ENCODE data around the gene ZC3H13.

Gene ZC3H13

DNA sequence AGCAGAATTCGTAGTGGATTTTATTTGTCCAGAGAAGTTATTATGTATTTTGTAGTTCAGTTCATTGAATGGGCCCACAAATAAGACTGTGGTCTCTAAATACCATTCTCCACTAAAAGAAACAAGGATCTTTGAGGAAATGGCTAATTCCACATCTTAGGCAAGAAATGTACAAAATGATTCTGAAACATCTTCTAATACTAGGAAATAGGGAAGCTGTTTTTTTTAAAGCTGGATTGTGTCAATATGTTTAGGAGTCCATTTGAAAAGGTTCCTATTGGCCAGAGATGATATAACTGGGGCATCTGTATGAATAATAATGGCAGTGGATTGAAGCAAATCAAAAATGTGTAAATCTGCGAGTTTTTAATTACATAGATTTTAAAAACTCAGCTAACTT, 112.5 kb downstream of the ZC3H13 start:
- no peak for DNase-seq (ENCODE audit: low read depth, low spot score)

DNA sequence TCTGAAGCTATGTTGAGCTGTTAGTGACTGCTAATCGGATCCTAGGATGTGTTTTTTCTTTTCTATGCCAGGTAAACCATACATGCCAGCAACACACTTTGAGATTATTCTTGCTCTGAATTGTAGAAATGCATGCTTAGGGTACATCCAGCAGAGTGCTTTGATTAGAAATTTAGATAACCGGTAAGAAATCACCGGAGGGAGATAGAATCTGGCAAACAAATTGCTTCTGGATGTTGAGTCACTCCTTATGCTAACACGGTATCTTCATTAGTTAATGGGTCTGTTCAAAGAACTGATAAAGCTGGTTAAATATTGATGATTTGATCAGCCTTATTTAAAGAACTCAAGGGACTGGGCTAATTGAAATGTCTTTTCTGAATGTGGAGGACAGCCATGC, 115.9 kb downstream of the ZC3H13 start:
- DNase-seq (ENCODE audit: low read depth, low spot score), result no peak

DNA sequence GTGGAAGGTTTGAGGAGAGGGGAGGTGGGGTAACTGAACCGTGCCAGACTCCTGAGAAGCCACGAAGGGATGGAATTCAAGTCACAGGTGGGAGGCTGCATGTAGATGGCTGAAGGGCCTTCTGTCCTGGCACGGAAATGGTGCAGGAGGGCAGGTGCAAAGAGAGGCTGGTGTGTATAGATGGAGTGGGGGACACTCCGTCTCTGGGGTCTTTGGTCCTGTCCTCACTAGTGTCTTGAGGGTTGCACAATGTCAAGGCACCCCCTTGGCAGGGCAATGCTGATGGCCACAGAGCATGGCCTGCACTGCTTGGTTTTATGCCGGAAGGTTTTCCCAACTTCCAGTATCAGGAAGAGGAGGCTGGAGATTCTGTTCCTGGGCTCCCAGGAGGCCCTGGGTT, 118.3 kb downstream of the ZC3H13 start:
- DNase-seq (ENCODE audit: low read depth, low spot score), result no peak

DNA sequence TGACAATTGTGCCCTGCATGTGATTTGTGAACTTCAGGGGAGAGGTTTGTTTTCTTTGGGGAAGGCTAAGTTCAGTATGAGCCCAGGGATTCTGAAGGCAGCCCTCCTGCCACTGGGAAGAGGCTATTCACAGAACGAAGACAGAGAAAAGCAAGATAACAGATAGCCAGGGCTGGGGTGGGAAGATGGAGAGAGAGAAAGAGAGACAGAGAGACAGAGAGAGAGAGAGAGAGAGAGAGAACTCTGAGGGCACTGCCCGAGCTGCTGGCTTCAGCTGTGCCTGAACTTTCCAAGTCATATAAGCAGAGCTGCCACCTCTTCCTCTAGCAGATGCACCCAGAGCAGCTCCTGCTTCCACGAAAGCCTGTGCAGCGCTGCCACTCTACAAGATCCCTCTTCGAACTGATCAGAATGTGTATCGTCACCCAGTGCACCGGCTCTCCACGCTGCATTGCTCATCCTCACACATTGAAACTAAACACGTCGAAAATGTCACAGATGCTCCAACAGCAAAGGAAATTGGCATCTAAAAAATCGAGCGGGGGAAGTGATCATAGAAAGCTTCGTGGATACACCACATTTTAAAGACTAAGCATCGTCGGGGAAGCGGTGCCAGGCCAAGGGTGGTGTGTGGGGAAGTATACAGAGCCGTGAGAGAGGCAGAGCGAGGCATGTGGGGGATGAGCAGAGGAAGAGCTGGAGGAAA, 119.2 kb downstream of the ZC3H13 start:
- no peak for DNase-seq (ENCODE audit: low read depth, low spot score)

DNA sequence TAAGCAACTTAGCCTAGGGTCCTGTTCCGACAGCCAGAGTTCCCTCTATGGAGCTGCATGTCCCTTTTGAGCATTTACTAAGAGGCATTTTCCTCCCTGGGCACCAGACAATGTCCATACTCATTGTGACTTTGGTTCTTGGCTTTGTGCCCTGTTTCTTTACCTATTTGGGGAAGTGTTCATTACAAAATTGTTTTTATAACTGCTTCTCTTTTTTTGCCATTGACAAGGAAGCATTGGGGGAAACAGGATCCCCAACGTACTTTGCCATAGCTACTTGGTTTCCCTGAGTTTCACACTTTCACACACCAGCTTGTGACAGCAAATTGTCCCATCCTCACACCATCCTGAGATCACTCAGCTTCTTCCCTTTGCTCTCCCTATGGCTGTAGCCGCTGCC, 119.9 kb downstream of the ZC3H13 start:
- DNase-seq (ENCODE audit: low read depth, low spot score), result no peak

- no peak for DNase-seq (ENCODE audit: low read depth, low spot score)
These were observed 120.4 kb downstream of the ZC3H13 start for GRCh38 chr13:45932172-45932571.

DNA sequence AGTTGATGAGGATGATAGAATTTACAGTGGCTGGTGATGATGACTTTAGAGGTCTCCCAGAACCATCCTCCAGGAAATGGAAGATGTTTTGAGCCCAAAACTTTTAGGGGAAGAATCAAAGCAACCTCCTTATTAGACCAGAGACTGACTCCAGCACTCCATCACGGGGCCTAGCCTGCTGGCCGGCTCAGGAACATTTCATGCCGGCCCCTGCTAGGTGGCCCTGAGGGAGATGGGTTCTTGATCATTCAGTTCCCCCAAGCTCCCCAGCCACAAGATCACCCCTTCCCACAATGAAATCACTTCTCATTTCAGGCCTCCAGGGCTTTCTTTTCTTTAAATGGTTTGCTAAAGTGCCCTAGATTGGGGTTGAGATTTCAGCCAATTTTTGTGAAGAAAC, 121.3 kb downstream of the ZC3H13 start:
- no peak for DNase-seq (ENCODE audit: low read depth, low spot score)

DNA sequence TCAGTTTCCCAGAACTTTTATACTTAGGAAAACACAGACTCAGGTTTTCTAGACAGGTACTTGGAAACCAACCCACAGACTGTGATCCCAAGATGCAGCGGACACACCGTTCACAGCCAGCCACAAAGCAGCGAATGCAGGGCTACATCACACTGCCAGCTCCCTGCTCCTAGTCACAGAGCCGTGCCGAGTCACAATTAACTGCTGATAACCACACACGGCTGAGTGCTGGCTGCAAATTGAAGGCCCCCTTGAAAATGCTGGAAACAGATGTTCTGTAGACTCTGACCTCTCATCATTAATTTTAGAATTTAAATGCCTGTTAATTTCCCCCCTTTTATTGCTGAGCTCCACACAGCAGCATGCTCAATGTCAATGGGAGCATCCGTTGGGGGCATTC, 122.4 kb downstream of the ZC3H13 start:
- no peak for DNase-seq (ENCODE audit: low read depth, low spot score)

- no peak for DNase-seq (ENCODE audit: low read depth, low spot score)
These were observed 123.7 kb downstream of the ZC3H13 start for GRCh38 chr13:45928843-45929242.

DNA sequence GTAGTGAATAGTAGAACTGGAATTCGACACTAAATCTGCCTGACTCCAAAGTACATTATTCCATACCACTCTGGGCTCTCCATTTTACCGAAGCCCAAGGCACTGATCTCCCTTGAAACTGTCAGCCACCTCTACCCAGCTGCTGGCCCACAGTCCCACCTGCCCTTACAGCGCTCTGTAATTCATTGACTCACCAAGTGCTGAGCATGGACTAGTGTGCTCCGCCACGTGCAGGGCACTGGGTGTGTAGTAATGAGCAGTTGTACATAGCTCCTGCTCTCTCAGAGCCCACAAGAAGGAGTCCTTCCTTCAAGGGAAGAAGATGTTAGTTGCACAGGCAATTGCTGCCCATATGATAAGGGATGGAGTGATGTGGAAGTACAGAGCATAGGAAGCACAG, 124.4 kb downstream of the ZC3H13 start:
- DNase-seq (ENCODE audit: low read depth, low spot score), result no peak

- no peak for DNase-seq (ENCODE audit: low read depth, low spot score)
These were observed 125.8 kb downstream of the ZC3H13 start for GRCh38 chr13:45926741-45927140.

GRCh38 chr13:45925151-45925550, 127.4 kb downstream of the ZC3H13 start:
- DNase-seq (ENCODE audit: low read depth, low spot score), result no peak

GRCh38 chr13:45921162-45921736, 131.3 kb downstream of the ZC3H13 start:
- no peak for DNase-seq (ENCODE audit: low read depth, low spot score)

DNA sequence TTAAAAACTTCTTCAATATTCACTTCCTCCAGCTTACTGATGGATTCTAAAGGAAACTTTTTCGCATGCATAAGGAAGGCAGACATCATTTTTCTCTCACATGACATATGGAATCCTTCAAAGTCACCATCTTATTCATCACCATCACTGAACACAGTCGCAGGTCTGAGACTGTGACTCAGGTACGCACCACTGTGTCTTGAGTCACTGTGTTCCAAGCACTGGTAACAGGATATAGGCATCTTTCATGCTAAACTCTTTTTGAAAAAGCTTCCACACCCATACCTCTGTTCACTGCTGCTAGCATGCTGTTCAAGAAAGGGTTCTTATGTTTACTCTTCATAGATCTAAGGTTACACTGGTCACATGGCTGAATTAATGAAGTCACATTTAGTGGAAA, 133.9 kb downstream of the ZC3H13 start:
- DNase-seq (ENCODE audit: low read depth, low spot score), result no peak

- DNase-seq (ENCODE audit: low read depth, low spot score), result no peak
These were observed 135.5 kb downstream of the ZC3H13 start for GRCh38 chr13:45917019-45917418.

GRCh38 chr13:45915686-45916439, 136.7 kb downstream of the ZC3H13 start:
- DNase-seq (ENCODE audit: low read depth, low spot score), result no peak

DNA sequence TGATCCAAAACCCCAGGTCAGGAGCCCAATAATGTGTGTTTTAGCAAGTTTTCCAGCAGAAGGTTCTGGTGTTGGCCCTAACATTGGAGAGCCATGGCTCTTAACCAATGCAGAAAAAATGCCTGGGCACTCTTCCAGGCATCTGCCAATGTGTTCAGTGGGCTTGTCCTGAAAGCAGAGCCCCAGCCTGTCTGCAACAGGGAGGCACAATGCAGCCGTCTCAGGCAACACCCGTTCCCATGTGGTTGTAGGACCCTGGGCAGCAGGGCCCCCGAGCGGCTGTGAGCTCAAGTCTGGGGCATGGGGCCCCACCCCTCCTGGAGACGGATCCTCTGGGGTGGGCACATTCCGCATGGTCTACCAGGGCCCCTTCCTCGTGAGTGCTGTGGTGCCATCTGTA, 142.9 kb downstream of the ZC3H13 start:
- DNase-seq (ENCODE audit: low read depth, low spot score), result no peak

DNA sequence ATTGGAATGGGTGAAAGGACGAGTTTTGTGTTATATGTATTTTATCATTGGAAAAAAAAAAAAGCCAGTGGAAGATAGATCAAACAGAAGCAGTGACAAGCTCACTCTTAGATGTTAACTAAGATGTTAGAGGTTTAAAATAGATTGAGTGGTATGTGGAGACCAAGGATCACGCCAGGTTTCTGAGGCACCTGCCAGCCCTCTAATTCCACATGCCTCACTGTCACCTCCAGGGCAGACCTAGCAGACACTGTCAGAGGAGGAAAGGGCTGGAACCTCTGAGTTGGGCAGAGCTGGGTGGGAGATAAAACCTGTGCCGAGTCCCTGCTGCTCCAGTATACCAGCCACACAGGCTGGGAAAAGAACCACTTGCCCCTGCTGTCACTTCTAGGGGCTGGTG, 143.5 kb downstream of the ZC3H13 start:
- no peak for DNase-seq (ENCODE audit: low read depth, low spot score)

GRCh38 chr13:45907503-45907902, 145.0 kb downstream of the ZC3H13 start:
- no peak for DNase-seq (ENCODE audit: low read depth, low spot score)

All from smooth muscle cell of the brain vasculature (primary cell).